OCI-LY7 (cell line): ENCODE data around the gene ESYT2. TPM values are rescaled to one million over a fixed set of nuclear protein-coding genes. Genes with fewer than 3 reads are reported as not detected.

Source experiments
- BruUV-seq: library from RNA; stranded (reverse); fragments of 400-500 nt; replicated peaks from 2 replicates; lab custom pipeline; 2021; lab: Mats Ljungman, UMichigan
- CTCF ChIA-PET: fragments of 300-600 bp; sonication (Branson Sonifier 250); formaldehyde crosslinking; loops from one replicate; lab custom pipeline; 2022; ENCODE audit warnings: antibody characterized with exemption; ENCODE audit not compliant: unreplicated experiment; lab: Charles Lee
- POLR2A ChIA-PET: fragments of 300-600 bp; sonication (Branson Sonifier 250); formaldehyde crosslinking; loops from one replicate; lab custom pipeline; 2022; ENCODE audit warnings: antibody characterized with exemption; lab: Charles Lee
- DNase-seq: peaks from one replicate; pipeline ENCODE4 v3.0.0-alpha.2; 2015; ENCODE audit warnings: low spot score
- H2AFZ ChIP-seq: fragments of 200-600 bp; sonication (generic), shearing (Covaris generic); 2 replicates; pipeline ENCODE4 v1.6.1; 2014; ENCODE audit warnings: mild to moderate bottlenecking, antibody characterized with exemption, low read length, moderate library complexity
- H3K27ac ChIP-seq: fragments of 200-600 bp; sonication (generic); 2 replicates; pipeline ENCODE4 v1.5.1; 2014; ENCODE audit warnings: mixed run types, low read depth, mild to moderate bottlenecking, moderate library complexity, low read length, inconsistent platforms; ENCODE audit not compliant: poor library complexity, severe bottlenecking
- H3K36me3 ChIP-seq: fragments of 200-600 bp; sonication (generic); 2 replicates; pipeline ENCODE4 v1.6.1; 2014; ENCODE audit warnings: mild to moderate bottlenecking, antibody characterized with exemption, low read length, moderate library complexity, mixed read lengths; ENCODE audit not compliant: insufficient read depth
- H3K4me1 ChIP-seq: fragments of 200-600 bp; sonication (generic); 2 replicates; pipeline ENCODE4 v1.5.1; 2014; ENCODE audit warnings: mild to moderate bottlenecking, low read length; ENCODE audit not compliant: insufficient read depth, poor library complexity, severe bottlenecking
- H3K4me2 ChIP-seq: fragments of 200-600 bp; sonication (generic); 2 replicates; pipeline ENCODE4 v1.6.1; 2014; ENCODE audit warnings: mild to moderate bottlenecking, low read length
- H3K4me3 ChIP-seq: fragments of 200-600 bp; sonication (generic); 2 replicates; pipeline ENCODE4 v1.5.1; 2014; ENCODE audit warnings: mild to moderate bottlenecking, low read depth, low read length; ENCODE audit not compliant: poor library complexity, severe bottlenecking
- H3K79me2 ChIP-seq: fragments of 200-600 bp; sonication (generic); 2 replicates; pipeline ENCODE4 v1.6.1; 2016; ENCODE audit warnings: low read depth, mild to moderate bottlenecking, low read length, moderate library complexity, mixed read lengths; ENCODE audit not compliant: insufficient read depth
- H3K9me2 ChIP-seq: fragments of 200-600 bp; sonication (generic); 2 replicates; pipeline ENCODE4 v1.6.1; 2016; ENCODE audit warnings: mild to moderate bottlenecking, low read length, mixed read lengths; ENCODE audit not compliant: insufficient read depth
- H3K9me3 ChIP-seq: fragments of 200-600 bp; sonication (generic); 2 replicates; pipeline ENCODE4 v1.6.1; 2014; ENCODE audit warnings: mild to moderate bottlenecking, mixed run types, low read length, mixed read lengths
- H4K20me1 ChIP-seq: fragments of 200-600 bp; sonication (generic); 2 replicates; pipeline ENCODE4 v1.6.1; 2014; ENCODE audit warnings: mild to moderate bottlenecking, antibody characterized with exemption, low read length, moderate library complexity, mixed read lengths; ENCODE audit not compliant: insufficient read depth
- CTCF ChIP-seq: fragments of 200-600 bp; sonication (generic); conservative IDR thresholded peaks from 2 replicates; pipeline ENCODE4 v1.5.1; 2014; ENCODE audit warnings: mild to moderate bottlenecking, antibody characterized with exemption, low read length, moderate library complexity, mixed read lengths
- EZH2phosphoT487 ChIP-seq: fragments of 200-600 bp; sonication (generic); IDR thresholded peaks from 2 replicates; pipeline ENCODE4 v1.6.1; 2018; ENCODE audit warnings: low read depth, borderline replicate concordance, mild to moderate bottlenecking, mixed run types, antibody characterized with exemption, low read length, moderate library complexity, mixed read lengths
- intact Hi-C: fragments of 100-400 bp; cut with micrococcal nuclease; formaldehyde crosslinking; loops from one replicate; pipeline ENCODE4 v1.10.0; 2022; ENCODE audit not compliant: unreplicated experiment
- total RNA-seq, 2 experiments: library from RNA; depleted of rRNA in 1 of 2; stranded (reverse); fragments of >200 nt in 1 of 2; shearing (Covaris generic) in 1 of 2; gene quantifications; 2 replicates each; pipeline ENCODE4 v1.2.3, GENCODE V29; 2014 to 2022

The ESYT2 gene
- total RNA-seq, 2 experiments from 2014 or later, result 24.2 to 33.7 TPM

DNA sequence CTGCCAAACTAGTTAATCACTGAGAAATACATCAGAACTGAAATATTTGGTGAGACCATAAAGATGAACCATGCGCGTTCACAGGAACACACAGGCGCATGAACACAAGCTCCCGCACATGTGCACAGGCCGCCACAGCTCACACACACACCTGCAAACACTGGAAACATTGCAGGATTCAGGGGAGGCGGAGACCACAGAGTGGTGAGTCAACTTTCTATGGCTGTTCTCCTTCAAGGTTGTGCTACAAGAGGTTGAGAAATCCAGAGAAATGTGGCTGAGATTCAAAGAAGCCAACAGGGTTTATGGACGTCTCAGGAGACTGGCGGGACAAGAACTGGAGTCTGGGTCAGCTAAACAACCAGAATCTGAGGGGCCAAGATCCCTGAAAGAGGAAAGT lies 17.8 kb downstream of the ESYT2 start:
- H3K4me3 ChIP-seq, result no peak overlapping the region
- no peaks in the 10 kb centered on the region for H3K79me2 ChIP-seq
- peaks cover 28% of the 10 kb centered on the region for H3K4me1 ChIP-seq
- no peak for DNase-seq
- peaks cover 17% of the 10 kb centered on the region for H3K36me3 ChIP-seq
- no peaks in the 10 kb centered on the region for H3K9me2 ChIP-seq
- peaks cover 12% of the 10 kb centered on the region for H3K9me3 ChIP-seq
- no TSS peak for BruUV-seq
- H2AFZ ChIP-seq, result no peak overlapping the region
- ChIA-PET POLR2A (no interaction called here), CTCF (no interaction called here)
- intact Hi-C loops, result no loop called here
- no peaks in the 10 kb centered on the region for H4K20me1 ChIP-seq
- no peak overlapping the region for H3K27ac ChIP-seq
- no peak overlapping the region for H3K4me2 ChIP-seq
- TF ChIP-seq CTCF (no peak), EZH2phosphoT487 (no peak)

- BruUV-seq, result no TSS peak
- no peak for TF ChIP-seq EZH2phosphoT487
- no peak for TF ChIP-seq CTCF
These were observed 18.5 kb downstream of the ESYT2 start for GRCh38 chr7:158810846-158811245.

GRCh38 chr7:158809596-158809995 lies 19.7 kb downstream of the ESYT2 start:
- no peak overlapping the region for H3K4me2 ChIP-seq
- H3K4me3 ChIP-seq, result no peak overlapping the region
- no peak overlapping the region for H3K27ac ChIP-seq
- CTCF ChIA-PET, result no interaction called here
- TF ChIP-seq CTCF, result no peak
- TF ChIP-seq EZH2phosphoT487, result no peak
- intact Hi-C loops, result no loop called here
- POLR2A ChIA-PET, result interaction anchor here (0.7 kb wide), 1 partner anchor 55 kb away, joined by 4 read pairs; no protein-coding TSS in a partner anchor
- BruUV-seq, result no TSS peak
- no peaks in the 10 kb centered on the region for H3K9me2 ChIP-seq
- peaks cover 16% of the 10 kb centered on the region for H3K4me1 ChIP-seq
- H2AFZ ChIP-seq, result no peak overlapping the region
- no peak for DNase-seq
- no peaks in the 10 kb centered on the region for H4K20me1 ChIP-seq
- peaks cover 27% of the 10 kb centered on the region for H3K9me3 ChIP-seq
- no peaks in the 10 kb centered on the region for H3K79me2 ChIP-seq
- peaks cover 31% of the 10 kb centered on the region for H3K36me3 ChIP-seq

More at GRCh38 chr7:158810846-158811245, 18.5 kb downstream of the ESYT2 start:
- ChIA-PET CTCF (no interaction called here), POLR2A (no interaction called here)
- no peak overlapping the region for H2AFZ ChIP-seq
- no peak for DNase-seq
- no peaks in the 10 kb centered on the region for H3K9me2 ChIP-seq
- H3K9me3 ChIP-seq, result peaks cover 18% of the 10 kb centered on the region
- H3K79me2 ChIP-seq, result no peaks in the 10 kb centered on the region
- no peak overlapping the region for H3K4me3 ChIP-seq
- H3K4me2 ChIP-seq, result no peak overlapping the region
- H3K27ac ChIP-seq, result no peak overlapping the region
- H4K20me1 ChIP-seq, result no peaks in the 10 kb centered on the region
- peaks cover 23% of the 10 kb centered on the region for H3K36me3 ChIP-seq
- H3K4me1 ChIP-seq, result peaks cover 28% of the 10 kb centered on the region
- intact Hi-C loops, result no loop called here
